Mesenchymal stem cell (in vitro differentiated cells and primary cell): ENCODE measurements around the gene FUOM.

Experiments used
- DNase-seq: peaks from one replicate; pipeline ENCODE4 v3.0.0-alpha.2; 2013
- H2AFZ ChIP-seq: one replicate; pipeline ENCODE4 v1.6.1; 2013; ENCODE audit warnings: low read depth, mild to moderate bottlenecking, control low read depth, inconsistent platforms, low read length, moderate library complexity
- H2AK5ac ChIP-seq: 2 replicates; pipeline ENCODE4 v1.6.1; 2013; ENCODE audit warnings: low read length, moderate library complexity, mild to moderate bottlenecking, inconsistent platforms; ENCODE audit not compliant: severe bottlenecking
- H2BK120ac ChIP-seq: one replicate; pipeline ENCODE4 v1.6.1; 2013; ENCODE audit warnings: low read depth, mild to moderate bottlenecking, inconsistent platforms, low read length, moderate library complexity
- H2BK12ac ChIP-seq, 2 experiments: one replicate each; pipeline ENCODE4 v1.6.1; 2013; ENCODE audit warnings: inconsistent platforms in 2 of 2, low read length in 2 of 2, mild to moderate bottlenecking in 2 of 2, moderate library complexity in 2 of 2, control low read depth in 1 of 2
- H2BK15ac ChIP-seq: one replicate; pipeline ENCODE4 v1.6.1; 2013; ENCODE audit warnings: mild to moderate bottlenecking, low read depth, inconsistent platforms; ENCODE audit not compliant: poor library complexity, severe bottlenecking
- H2BK5ac ChIP-seq: 2 replicates; pipeline ENCODE4 v1.6.1; 2013; ENCODE audit warnings: low read depth, mild to moderate bottlenecking, low read length, control low read depth, inconsistent platforms; ENCODE audit not compliant: poor library complexity, severe bottlenecking
- H3K14ac ChIP-seq, 2 experiments: one replicate each; pipeline ENCODE4 v1.6.1; 2013; ENCODE audit warnings: inconsistent platforms in 2 of 2, low read length in 2 of 2, control low read depth in 1 of 2, mild to moderate bottlenecking in 1 of 2, moderate library complexity in 1 of 2
- H3K18ac ChIP-seq, 2 experiments: one replicate each; pipeline ENCODE4 v1.6.1; 2013; ENCODE audit warnings: inconsistent platforms in 2 of 2, low read length in 2 of 2, control low read depth in 1 of 2, low read depth in 1 of 2, mild to moderate bottlenecking in 1 of 2
- H3K23ac ChIP-seq, 2 experiments: one replicate each; pipeline ENCODE4 v1.6.1; 2013; ENCODE audit warnings: inconsistent platforms in 2 of 2, low read length in 2 of 2, mild to moderate bottlenecking in 2 of 2, moderate library complexity in 2 of 2, control low read depth in 1 of 2
- H3K27ac ChIP-seq: 2 replicates; pipeline ENCODE4 v1.5.1; 2013; ENCODE audit warnings: mild to moderate bottlenecking, moderate library complexity, low read length, control low read depth, inconsistent platforms; ENCODE audit not compliant: poor library complexity, severe bottlenecking
- H3K27me3 ChIP-seq, 2 experiments: 2 replicates each; pipeline versions ENCODE4 v1.6.1 to v1.7.0; 2013; ENCODE audit warnings: low read length in 2 of 2, mild to moderate bottlenecking in 2 of 2, moderate library complexity in 2 of 2, control low read depth in 1 of 2, inconsistent platforms in 1 of 2; ENCODE audit not compliant: control insufficient read depth in 1 of 2, insufficient read depth in 1 of 2
- H3K36me3 ChIP-seq, 2 experiments: 2 replicates each; pipeline versions ENCODE4 v1.6.1 to v1.7.0; 2013; ENCODE audit warnings: low read length in 2 of 2, control low read depth in 1 of 2, inconsistent platforms in 1 of 2, low read depth in 1 of 2, mild to moderate bottlenecking in 1 of 2; ENCODE audit not compliant: insufficient read depth in 2 of 2, control insufficient read depth in 1 of 2
- H3K4ac ChIP-seq, 2 experiments: one replicate each; pipeline ENCODE4 v1.6.1; 2013; ENCODE audit warnings: inconsistent platforms in 2 of 2, low read length in 2 of 2, mild to moderate bottlenecking in 2 of 2, moderate library complexity in 2 of 2, control low read depth in 1 of 2, low read depth in 1 of 2
- H3K4me1 ChIP-seq: 2 replicates; pipeline ENCODE4 v1.6.1; 2013; ENCODE audit warnings: low read depth, low read length, control low read depth; ENCODE audit not compliant: control insufficient read depth, insufficient read depth
- H3K4me2 ChIP-seq: 2 replicates; pipeline ENCODE4 v1.6.1; 2013; ENCODE audit warnings: low read length, mild to moderate bottlenecking, inconsistent platforms; ENCODE audit not compliant: poor library complexity, severe bottlenecking
- H3K4me3 ChIP-seq, 2 experiments: 2 replicates each; pipeline versions ENCODE4 v1.5.1 to v1.7.0; 2013; ENCODE audit warnings: low read length in 2 of 2, mild to moderate bottlenecking in 2 of 2, control low read depth in 1 of 2, low read depth in 1 of 2; ENCODE audit not compliant: insufficient read depth in 1 of 2
- H3K79me1 ChIP-seq: replicated peaks from 2 replicates; pipeline ENCODE4 v1.6.1; 2013; ENCODE audit warnings: mild to moderate bottlenecking, control low read depth, low read length, inconsistent platforms; ENCODE audit not compliant: poor library complexity, severe bottlenecking
- H3K9ac ChIP-seq: 2 replicates; pipeline ENCODE4 v1.7.0; 2013; ENCODE audit warnings: mild to moderate bottlenecking, low read length, moderate library complexity
- H3K9me3 ChIP-seq: 2 replicates; pipeline ENCODE4 v1.7.0; 2013; ENCODE audit warnings: mild to moderate bottlenecking, low read length; ENCODE audit not compliant: control insufficient read depth
- H4K8ac ChIP-seq: one replicate; pipeline ENCODE4 v1.6.1; 2013; ENCODE audit warnings: inconsistent platforms, mild to moderate bottlenecking, low read length, moderate library complexity
- H4K91ac ChIP-seq: one replicate; pipeline ENCODE4 v1.6.1; 2013; ENCODE audit warnings: mild to moderate bottlenecking, low read length, inconsistent platforms
- WGBS: methylation state at CpG from one replicate; pipeline ENCODE4 v1.1.7; 2013; ENCODE audit warnings: mixed read lengths; 5-methylcytosine and 5-hydroxymethylcytosine counted together

FUOM gene

DNA sequence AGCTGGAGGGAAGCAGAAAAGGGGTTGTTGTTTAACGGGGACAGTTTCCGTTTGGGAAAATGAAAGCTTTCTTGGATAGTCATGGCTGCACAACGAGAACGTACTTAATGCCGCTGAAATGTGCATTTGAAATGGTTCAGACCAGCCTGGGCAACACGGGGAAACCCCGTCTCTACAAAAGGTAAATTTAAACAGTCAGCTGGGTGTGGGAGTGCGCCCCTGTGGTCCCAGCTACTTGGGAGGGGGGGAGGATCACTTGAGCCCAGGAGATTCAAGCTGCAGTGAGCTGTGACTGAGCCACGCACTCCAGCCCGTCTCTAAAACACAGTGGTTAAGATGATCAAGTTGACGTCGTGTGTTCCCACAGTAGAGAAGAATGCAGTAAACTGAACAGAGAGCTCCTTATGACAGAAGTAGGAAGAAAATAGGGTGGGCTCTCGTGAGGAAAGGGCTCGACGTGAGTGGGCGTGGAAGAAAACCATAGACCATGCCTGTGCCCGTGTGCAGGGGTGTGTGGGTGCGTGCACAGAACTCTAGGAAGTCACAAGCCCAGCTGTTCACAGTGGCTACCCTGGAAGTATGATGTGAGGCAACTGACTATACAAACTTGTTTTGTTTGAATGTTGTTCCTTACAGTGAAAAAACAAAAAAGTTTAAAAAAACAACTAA is 4.1 kb upstream of the FUOM start:
- H2BK12ac ChIP-seq: no peak overlapping the region
- H3K14ac ChIP-seq: no peak overlapping the region
- no peak overlapping the region for H2BK5ac ChIP-seq
- H3K4me3 ChIP-seq: no peak overlapping the region
- H3K79me1 ChIP-seq: peaks cover 9% of the 10 kb centered on the region
- WGBS: 91% methylated on average over 18 of the region's 18 CpGs
- DNase-seq: no peak
- H3K4me2 ChIP-seq: no peak overlapping the region
- H2BK15ac ChIP-seq: no peak overlapping the region
- H3K4ac ChIP-seq: no peak overlapping the region
- H3K27me3 ChIP-seq: no peaks in the 10 kb centered on the region
- no peak overlapping the region for H3K23ac ChIP-seq
- peaks cover 47 to 50% of the 10 kb centered on the region in 2 experiments for H3K36me3 ChIP-seq
- no peak overlapping the region for H3K18ac ChIP-seq
- no peak overlapping the region for H3K27ac ChIP-seq
- no peak overlapping the region for H3K9ac ChIP-seq
- peaks cover 9% of the 10 kb centered on the region for H3K4me1 ChIP-seq
- no peak overlapping the region for H2BK120ac ChIP-seq
- no peak overlapping the region for H2AFZ ChIP-seq
- H3K9me3 ChIP-seq: no peaks in the 10 kb centered on the region
- no peak overlapping the region for H4K91ac ChIP-seq
- H2AK5ac ChIP-seq: no peak overlapping the region
- no peak overlapping the region for H4K8ac ChIP-seq

- Histone ChIP-seq H2BK12ac (no peak overlapping the region), H3K27ac (no peak overlapping the region), H2BK120ac (no peak overlapping the region), H4K91ac (no peak overlapping the region), H3K18ac (no peak overlapping the region), H2AK5ac (no peak overlapping the region), H3K79me1 (peaks cover 11% of the 10 kb centered on the region), H2BK15ac (no peak overlapping the region), H3K23ac (no peak overlapping the region), H2BK5ac (no peak overlapping the region), H3K4me2 (no peak overlapping the region), H4K8ac (no peak overlapping the region), H3K36me3 (peaks cover 42 to 43% of the 10 kb centered on the region in 2 experiments), H3K9ac (no peak overlapping the region), H3K4ac (no peak overlapping the region), H3K4me1 (peaks cover 16% of the 10 kb centered on the region), H3K14ac (no peak overlapping the region), H3K27me3 (peaks cover 0 to 7% of the 10 kb centered on the region in 2 experiments), H2AFZ (no peak overlapping the region), H3K9me3 (no peaks in the 10 kb centered on the region), H3K4me3 (no peak overlapping the region)
- WGBS: 95% methylated on average over 4 of the region's 5 CpGs
- DNase-seq: no peak
These were observed 3.4 kb upstream of the FUOM start for GRCh38 chr10:133361227-133361626.

GRCh38 chr10:133359972-133360610 is 2.3 kb upstream of the FUOM start:
- Histone ChIP-seq H4K8ac (no peak overlapping the region), H2BK15ac (no peak overlapping the region), H3K27ac (no peak overlapping the region), H3K4me2 (no peak overlapping the region), H3K18ac (no peak overlapping the region), H3K27me3 (peaks cover 0 to 8% of the 10 kb centered on the region in 2 experiments), H3K14ac (no peak overlapping the region), H3K79me1 (peaks cover 16% of the 10 kb centered on the region), H2AK5ac (no peak overlapping the region), H2AFZ (no peak overlapping the region), H4K91ac (no peak overlapping the region), H2BK5ac (no peak overlapping the region), H2BK120ac (no peak overlapping the region), H3K23ac (no peak overlapping the region), H3K9me3 (no peaks in the 10 kb centered on the region), H3K4ac (no peak overlapping the region), H3K36me3 (peaks cover 32 to 42% of the 10 kb centered on the region in 2 experiments), H3K4me1 (peaks cover 21% of the 10 kb centered on the region), H2BK12ac (no peak overlapping the region), H3K9ac (no peak overlapping the region), H3K4me3 (no peak overlapping the region)
- no peak for DNase-seq
- WGBS: 96% methylated on average over 17 of the region's 17 CpGs

DNA sequence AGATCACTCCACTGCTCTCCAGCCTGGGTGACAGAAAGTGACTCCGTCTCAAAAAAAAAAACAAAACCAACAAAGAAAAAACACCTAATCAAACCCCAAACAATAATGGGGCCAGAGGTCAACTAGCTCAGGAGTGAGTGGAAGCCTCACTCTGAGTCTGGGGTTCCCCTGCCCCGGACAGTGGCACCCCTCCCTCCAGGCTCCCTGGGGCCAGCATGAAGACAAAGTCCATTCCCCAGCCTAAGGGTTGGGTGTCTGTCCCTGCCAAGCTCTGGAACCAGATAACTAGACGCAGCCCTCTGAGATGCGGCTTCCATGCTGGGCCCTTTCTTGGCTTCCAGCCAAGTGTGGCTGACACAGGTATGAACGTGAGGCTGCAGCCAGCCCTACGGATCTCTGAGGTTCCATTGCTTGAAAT is 1.7 kb upstream of the FUOM start:
- Histone ChIP-seq H4K91ac (no peak overlapping the region), H3K4ac (no peak overlapping the region), H4K8ac (no peak overlapping the region), H2BK15ac (no peak overlapping the region), H2BK5ac (no peak overlapping the region), H3K27me3 (peaks cover 0 to 8% of the 10 kb centered on the region in 2 experiments), H3K4me2 (no peak overlapping the region), H3K23ac (no peak overlapping the region), H2BK120ac (no peak overlapping the region), H3K14ac (no peak overlapping the region), H3K79me1 (peaks cover 16% of the 10 kb centered on the region), H3K27ac (no peak overlapping the region), H3K9me3 (no peaks in the 10 kb centered on the region), H2AK5ac (no peak overlapping the region), H2AFZ (no peak overlapping the region), H2BK12ac (no peak overlapping the region), H3K9ac (no peak overlapping the region), H3K4me3 (no peak overlapping the region), H3K36me3 (peaks cover 27 to 42% of the 10 kb centered on the region in 2 experiments), H3K18ac (no peak overlapping the region), H3K4me1 (peaks cover 21% of the 10 kb centered on the region)
- 82% methylated on average over 6 of the region's 6 CpGs for WGBS
- no peak for DNase-seq
